ENCODE measurements around the gene NAV3.

Gene NAV3

DNA sequence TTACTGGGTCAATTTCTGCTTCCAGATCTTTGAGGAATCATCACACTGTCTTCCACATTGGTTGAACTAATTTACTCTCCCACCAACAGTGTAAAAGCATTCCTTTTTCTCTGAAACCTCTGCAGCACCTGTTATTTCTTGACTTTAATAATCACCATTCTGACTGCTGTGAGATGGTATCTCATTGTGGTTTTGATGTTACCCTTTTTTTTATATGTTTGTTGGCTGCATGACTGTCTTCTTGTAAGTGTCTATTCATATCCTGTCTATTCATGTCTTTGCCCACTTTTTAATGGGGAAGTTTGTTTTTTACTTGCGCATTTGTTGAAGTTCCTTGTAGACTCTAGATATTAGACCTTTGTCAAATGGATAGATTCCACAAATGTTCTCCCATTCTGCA, 324.9 kb downstream of the NAV3 start:
- no peaks in the 10 kb centered on the region for H3K9me3 ChIP-seq (ENCODE audit: insufficient read depth, low read depth, low read length)
- no peaks in the 10 kb centered on the region for H3F3A ChIP-seq (ENCODE audit: low read depth)
- H3K4me2 ChIP-seq (ENCODE audit: low read depth, low read length, poor library complexity, severe bottlenecking): no peak overlapping the region
- no peaks in the 10 kb centered on the region for H3K4me1 ChIP-seq (ENCODE audit: insufficient read depth, low read length, poor library complexity, severe bottlenecking)
- no peaks in the 10 kb centered on the region for H3K79me2 ChIP-seq (ENCODE audit: insufficient read depth, low read length)
- no peaks in the 10 kb centered on the region for H3K9me2 ChIP-seq (replicated peaks; ENCODE audit: low read depth, low read length)
- H3K27me3 ChIP-seq (ENCODE audit: insufficient read depth, low read length, poor library complexity, severe bottlenecking): no peaks in the 10 kb centered on the region
- no peak overlapping the region for H3K9ac ChIP-seq (ENCODE audit: low read depth, low read length, poor library complexity, severe bottlenecking)
- H2AFZ ChIP-seq (ENCODE audit: low read length): no peak overlapping the region
- TF ChIP-seq CTCF (conservative IDR thresholded peaks at IDR 0.05; ENCODE audit: low read length): no peak
- no peak for TF ChIP-seq EZH2phosphoT487 (IDR thresholded peaks at IDR 0.05; ENCODE audit: borderline replicate concordance)
- H4K20me1 ChIP-seq (ENCODE audit: insufficient read depth, low read length, poor library complexity, severe bottlenecking): no peaks in the 10 kb centered on the region
- no peaks in the 10 kb centered on the region for H3K36me3 ChIP-seq (ENCODE audit: insufficient read depth, low read length)
- H3K4me3 ChIP-seq (ENCODE audit: low read length, poor library complexity, severe bottlenecking): no peak overlapping the region

GRCh38 chr12:78156751-78157150, 326.1 kb downstream of the NAV3 start:
- Histone ChIP-seq H3K9me3 (ENCODE audit: insufficient read depth, low read depth, low read length) (no peaks in the 10 kb centered on the region), H3K9me2 (replicated peaks; ENCODE audit: low read depth, low read length) (no peaks in the 10 kb centered on the region), H3K27me3 (ENCODE audit: insufficient read depth, low read length, poor library complexity, severe bottlenecking) (no peaks in the 10 kb centered on the region), H3F3A (ENCODE audit: low read depth) (no peaks in the 10 kb centered on the region), H4K20me1 (ENCODE audit: insufficient read depth, low read length, poor library complexity, severe bottlenecking) (no peaks in the 10 kb centered on the region), H3K4me3 (ENCODE audit: low read length, poor library complexity, severe bottlenecking) (no peak overlapping the region), H3K4me1 (ENCODE audit: insufficient read depth, low read length, poor library complexity, severe bottlenecking) (no peaks in the 10 kb centered on the region), H2AFZ (ENCODE audit: low read length) (no peak overlapping the region), H3K9ac (ENCODE audit: low read depth, low read length, poor library complexity, severe bottlenecking) (no peak overlapping the region), H3K79me2 (ENCODE audit: insufficient read depth, low read length) (no peaks in the 10 kb centered on the region), H3K4me2 (ENCODE audit: low read depth, low read length, poor library complexity, severe bottlenecking) (no peak overlapping the region), H3K36me3 (ENCODE audit: insufficient read depth, low read length) (no peaks in the 10 kb centered on the region)
- TF ChIP-seq CTCF (conservative IDR thresholded peaks at IDR 0.05; ENCODE audit: low read length) (no peak), EZH2phosphoT487 (IDR thresholded peaks at IDR 0.05; ENCODE audit: borderline replicate concordance) (no peak)

DNA sequence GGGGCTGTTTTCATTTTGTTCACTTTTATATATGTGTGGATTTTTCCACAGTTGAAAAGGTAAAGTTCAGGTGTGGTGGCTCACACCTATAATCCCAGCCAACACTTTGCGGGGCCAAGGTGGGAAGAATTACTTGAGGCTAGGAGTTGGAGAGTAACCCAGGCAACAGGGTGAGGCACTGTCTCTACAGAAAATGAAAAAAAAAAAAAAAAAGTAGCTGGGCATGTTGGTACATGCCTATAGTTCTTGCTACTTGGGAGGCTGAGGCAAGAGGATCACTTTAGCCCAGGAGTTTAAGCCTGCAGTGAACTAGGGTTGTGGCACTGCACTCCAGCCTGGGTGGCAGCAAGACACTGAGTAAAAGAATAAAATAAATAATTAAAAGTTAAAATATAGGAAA, 326.5 kb downstream of the NAV3 start:
- Histone ChIP-seq H3K9me3 (ENCODE audit: insufficient read depth, low read depth, low read length) (no peaks in the 10 kb centered on the region), H3K9ac (ENCODE audit: low read depth, low read length, poor library complexity, severe bottlenecking) (no peak overlapping the region), H3F3A (ENCODE audit: low read depth) (no peaks in the 10 kb centered on the region), H3K4me2 (ENCODE audit: low read depth, low read length, poor library complexity, severe bottlenecking) (no peak overlapping the region), H4K20me1 (ENCODE audit: insufficient read depth, low read length, poor library complexity, severe bottlenecking) (no peaks in the 10 kb centered on the region), H2AFZ (ENCODE audit: low read length) (no peak overlapping the region), H3K4me3 (ENCODE audit: low read length, poor library complexity, severe bottlenecking) (no peak overlapping the region), H3K9me2 (replicated peaks; ENCODE audit: low read depth, low read length) (no peaks in the 10 kb centered on the region), H3K4me1 (ENCODE audit: insufficient read depth, low read length, poor library complexity, severe bottlenecking) (no peaks in the 10 kb centered on the region), H3K27me3 (ENCODE audit: insufficient read depth, low read length, poor library complexity, severe bottlenecking) (no peaks in the 10 kb centered on the region), H3K79me2 (ENCODE audit: insufficient read depth, low read length) (no peaks in the 10 kb centered on the region), H3K36me3 (ENCODE audit: insufficient read depth, low read length) (no peaks in the 10 kb centered on the region)
- TF ChIP-seq CTCF (conservative IDR thresholded peaks at IDR 0.05; ENCODE audit: low read length) (no peak), EZH2phosphoT487 (IDR thresholded peaks at IDR 0.05; ENCODE audit: borderline replicate concordance) (no peak)
